ENCODE measurements around the gene FLNB.

DNA sequence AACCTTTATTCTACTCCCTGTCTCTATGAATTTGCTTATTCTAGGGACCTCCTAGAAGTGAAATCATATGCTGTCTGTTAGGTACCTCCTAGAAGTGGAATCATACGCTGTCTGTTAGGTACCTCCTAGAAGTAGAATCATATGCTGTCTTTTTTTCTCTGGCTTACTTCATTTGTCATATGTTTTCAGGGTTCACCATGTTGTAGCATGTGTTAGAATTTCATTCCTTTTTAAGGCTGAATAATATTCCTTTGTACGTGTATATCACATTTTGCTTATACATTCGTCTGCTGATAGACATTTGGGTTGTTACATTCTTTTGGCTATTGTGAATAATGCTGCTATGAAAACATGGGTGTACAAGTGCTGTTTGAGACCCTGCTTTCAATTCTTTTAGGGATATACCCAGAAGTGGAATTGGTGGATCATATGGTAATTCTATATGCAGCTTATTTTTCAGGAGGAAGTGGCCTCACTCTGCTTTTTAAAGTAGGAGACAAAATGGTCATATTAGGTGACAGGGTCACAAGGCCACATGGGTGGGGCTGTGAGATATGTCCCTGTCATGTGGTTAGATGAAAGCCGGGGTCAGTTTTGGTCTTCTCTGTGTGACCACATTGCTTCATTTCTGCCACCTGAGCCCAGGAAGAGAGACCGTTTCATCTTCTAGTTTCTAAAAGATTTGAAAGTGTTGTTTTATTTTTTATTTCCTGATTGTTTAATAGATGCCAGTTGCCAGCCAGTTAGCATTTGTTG lies 76.7 kb downstream of the FLNB start:
- no peak for TF ChIP-seq SMC3 (conservative IDR thresholded peaks at IDR 0.05; ENCODE audit: poor library complexity)
- no peak for TF ChIP-seq EZH2 (IDR thresholded peaks at IDR 0.05; ENCODE audit: borderline replicate concordance, insufficient read depth, low read length, poor library complexity, severe bottlenecking)
- TF ChIP-seq, protein P1, sequence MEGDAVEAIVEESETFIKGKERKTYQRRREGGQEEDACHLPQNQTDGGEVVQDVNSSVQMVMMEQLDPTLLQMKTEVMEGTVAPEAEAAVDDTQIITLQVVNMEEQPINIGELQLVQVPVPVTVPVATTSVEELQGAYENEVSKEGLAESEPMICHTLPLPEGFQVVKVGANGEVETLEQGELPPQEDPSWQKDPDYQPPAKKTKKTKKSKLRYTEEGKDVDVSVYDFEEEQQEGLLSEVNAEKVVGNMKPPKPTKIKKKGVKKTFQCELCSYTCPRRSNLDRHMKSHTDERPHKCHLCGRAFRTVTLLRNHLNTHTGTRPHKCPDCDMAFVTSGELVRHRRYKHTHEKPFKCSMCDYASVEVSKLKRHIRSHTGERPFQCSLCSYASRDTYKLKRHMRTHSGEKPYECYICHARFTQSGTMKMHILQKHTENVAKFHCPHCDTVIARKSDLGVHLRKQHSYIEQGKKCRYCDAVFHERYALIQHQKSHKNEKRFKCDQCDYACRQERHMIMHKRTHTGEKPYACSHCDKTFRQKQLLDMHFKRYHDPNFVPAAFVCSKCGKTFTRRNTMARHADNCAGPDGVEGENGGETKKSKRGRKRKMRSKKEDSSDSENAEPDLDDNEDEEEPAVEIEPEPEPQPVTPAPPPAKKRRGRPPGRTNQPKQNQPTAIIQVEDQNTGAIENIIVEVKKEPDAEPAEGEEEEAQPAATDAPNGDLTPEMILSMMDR (IDR thresholded peaks at IDR 0.05; ENCODE audit: poor library complexity, severe bottlenecking) = no peak
- TF ChIP-seq POLR2AphosphoS5 (IDR thresholded peaks at IDR 0.05) = no peak
- TF ChIP-seq RAD21 (conservative IDR thresholded peaks at IDR 0.05) = no peak
- TF ChIP-seq TAF1 (IDR thresholded peaks at IDR 0.05; ENCODE audit: low read depth) = no peak
- TF ChIP-seq, protein P2, sequence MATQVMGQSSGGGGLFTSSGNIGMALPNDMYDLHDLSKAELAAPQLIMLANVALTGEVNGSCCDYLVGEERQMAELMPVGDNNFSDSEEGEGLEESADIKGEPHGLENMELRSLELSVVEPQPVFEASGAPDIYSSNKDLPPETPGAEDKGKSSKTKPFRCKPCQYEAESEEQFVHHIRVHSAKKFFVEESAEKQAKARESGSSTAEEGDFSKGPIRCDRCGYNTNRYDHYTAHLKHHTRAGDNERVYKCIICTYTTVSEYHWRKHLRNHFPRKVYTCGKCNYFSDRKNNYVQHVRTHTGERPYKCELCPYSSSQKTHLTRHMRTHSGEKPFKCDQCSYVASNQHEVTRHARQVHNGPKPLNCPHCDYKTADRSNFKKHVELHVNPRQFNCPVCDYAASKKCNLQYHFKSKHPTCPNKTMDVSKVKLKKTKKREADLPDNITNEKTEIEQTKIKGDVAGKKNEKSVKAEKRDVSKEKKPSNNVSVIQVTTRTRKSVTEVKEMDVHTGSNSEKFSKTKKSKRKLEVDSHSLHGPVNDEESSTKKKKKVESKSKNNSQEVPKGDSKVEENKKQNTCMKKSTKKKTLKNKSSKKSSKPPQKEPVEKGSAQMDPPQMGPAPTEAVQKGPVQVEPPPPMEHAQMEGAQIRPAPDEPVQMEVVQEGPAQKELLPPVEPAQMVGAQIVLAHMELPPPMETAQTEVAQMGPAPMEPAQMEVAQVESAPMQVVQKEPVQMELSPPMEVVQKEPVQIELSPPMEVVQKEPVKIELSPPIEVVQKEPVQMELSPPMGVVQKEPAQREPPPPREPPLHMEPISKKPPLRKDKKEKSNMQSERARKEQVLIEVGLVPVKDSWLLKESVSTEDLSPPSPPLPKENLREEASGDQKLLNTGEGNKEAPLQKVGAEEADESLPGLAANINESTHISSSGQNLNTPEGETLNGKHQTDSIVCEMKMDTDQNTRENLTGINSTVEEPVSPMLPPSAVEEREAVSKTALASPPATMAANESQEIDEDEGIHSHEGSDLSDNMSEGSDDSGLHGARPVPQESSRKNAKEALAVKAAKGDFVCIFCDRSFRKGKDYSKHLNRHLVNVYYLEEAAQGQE (IDR thresholded peaks at IDR 0.05; ENCODE audit: borderline replicate concordance) = no peak
- TF ChIP-seq EP300 (conservative IDR thresholded peaks at IDR 0.05; ENCODE audit: poor library complexity, severe bottlenecking) = no peak
- TF ChIP-seq MXI1 (conservative IDR thresholded peaks at IDR 0.05; ENCODE audit: poor library complexity, severe bottlenecking) = no peak
